NCI-H226 (cell line): Measurements from ENCODE around the gene MEX3A.
"Not testable (repeated sequence)": the region's sequence is repeated elsewhere in the genome, so short reads cannot be mapped to it uniquely, and the experiment has no call there.

Experiments used
- DNase-seq: peaks from one replicate; pipeline ENCODE4 v3.0.0-alpha.2; 2015

MEX3A gene

GRCh38 chr1:156076609-156077429, 5.4 kb downstream of the MEX3A start:
- no peak for DNase-seq

DNA sequence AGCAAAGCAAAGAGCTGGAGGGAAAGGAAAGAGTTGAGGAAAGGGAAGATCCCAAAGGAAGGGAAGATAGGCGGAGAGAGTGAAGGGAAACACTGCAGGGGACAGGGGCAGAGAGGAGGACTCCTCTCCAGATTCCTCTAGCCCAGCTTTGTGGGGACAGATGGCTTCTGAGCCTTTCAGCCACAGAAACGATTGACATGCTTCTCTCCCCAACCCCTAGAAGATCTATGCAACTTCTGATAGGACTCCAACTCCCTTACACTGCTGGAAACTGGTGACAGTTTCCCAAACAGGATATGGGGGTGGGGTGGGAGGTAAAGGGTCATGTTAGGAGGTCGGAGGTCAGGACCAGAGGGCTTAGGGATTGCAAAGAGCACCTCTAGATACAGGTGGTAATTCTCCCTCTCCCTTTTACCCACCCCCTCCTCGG, 6.5 kb downstream of the MEX3A start:
- no peak for DNase-seq

GRCh38 chr1:156075162-156075561, 7.1 kb downstream of the MEX3A start:
- DNase-seq = no peak

DNA sequence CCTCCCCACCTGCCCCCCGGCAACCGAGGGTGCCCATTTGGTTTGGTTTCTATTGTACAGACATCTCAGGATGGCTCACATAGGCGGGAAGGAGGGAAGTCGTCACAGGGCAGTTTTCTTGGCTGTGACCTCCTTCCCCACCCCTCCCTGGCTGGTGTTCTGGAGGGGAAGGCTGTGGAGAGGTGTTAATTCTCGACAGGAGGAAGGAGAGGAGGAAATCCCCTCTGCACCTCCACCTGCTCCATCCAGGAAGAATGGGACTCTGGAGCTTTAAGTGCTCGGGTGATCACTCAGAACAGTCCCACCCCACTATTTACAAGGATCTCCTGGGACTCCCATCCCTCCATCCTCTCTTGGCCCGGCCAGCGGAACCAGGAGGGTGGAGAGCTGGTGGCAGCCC, 7.6 kb downstream of the MEX3A start:
- DNase-seq = no peak

DNA sequence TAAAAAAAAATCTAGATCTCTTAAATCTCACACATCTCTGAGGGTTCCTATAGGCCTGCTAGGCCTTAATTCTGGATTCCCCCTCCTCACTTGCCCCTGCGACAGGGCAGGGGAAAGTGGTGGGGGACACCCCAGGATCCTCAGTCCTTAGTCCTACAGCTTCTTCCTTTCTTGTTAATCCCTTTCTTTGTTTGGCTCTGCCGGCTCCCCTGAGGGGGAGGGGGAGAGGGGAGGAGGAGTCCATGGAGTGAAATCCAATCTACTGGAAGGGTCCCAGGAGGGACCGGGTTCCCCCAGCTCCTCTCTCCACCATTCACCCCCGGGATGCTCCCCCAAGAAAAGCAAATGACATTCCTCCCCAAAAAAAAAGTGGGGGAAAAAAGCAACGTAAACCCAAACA, 8.5 kb downstream of the MEX3A start:
- DNase-seq = no peak

DNA sequence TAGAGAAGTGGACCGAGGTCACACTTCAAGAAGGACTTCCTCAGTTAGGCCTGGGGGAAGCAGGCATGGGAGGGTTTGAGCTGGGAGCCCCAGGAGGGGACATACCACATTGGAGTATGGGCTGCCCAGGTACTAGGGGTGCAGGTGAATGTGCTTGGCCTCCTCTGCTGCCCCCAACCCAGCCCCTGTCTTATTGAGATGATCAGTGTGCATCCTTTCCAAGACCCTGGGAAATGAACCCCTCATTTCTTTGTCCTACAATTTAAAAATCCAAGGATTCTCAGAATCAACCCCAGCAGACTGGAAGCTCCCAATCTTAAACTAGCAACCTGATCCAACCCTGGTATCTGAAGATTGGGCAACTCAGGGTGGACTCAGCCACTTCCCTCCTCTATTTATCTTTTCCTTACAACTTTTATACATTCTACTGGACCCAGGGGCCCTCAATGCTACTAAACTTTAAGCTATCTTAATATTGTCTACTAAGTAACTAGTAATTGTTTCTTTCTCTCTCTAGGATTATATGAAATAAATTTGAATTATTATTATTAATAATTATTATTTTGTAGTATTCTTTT, 9.1 kb downstream of the MEX3A start:
- DNase-seq = no peak

GRCh38 chr1:156072251-156072650, 10.0 kb downstream of the MEX3A start:
- DNase-seq = no peak

DNA sequence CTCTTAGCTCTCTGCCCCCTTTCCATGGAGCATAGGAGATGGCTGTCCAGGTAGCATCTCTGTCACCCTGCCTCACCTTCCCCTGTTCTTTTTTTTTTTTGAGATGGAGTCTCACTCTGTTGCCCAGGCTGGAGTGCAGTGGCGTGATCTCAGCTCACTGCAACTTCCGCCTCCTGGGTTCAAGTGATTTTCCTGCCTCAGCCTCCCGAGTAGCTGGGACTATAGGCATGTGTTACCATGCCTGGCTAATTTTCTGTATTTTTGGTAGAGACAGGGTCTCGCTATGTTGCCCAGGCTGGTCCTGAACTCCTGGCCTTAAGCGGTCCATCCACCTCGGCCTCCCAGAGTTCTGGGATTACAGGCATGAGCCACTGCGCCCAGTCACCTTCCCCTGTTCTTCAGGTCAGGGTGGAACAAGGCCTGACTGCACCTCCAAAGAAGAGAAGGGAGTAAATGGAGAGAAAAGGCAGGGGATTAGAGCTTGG, 10.9 kb downstream of the MEX3A start:
- DNase-seq = not testable (repeated sequence)

DNA sequence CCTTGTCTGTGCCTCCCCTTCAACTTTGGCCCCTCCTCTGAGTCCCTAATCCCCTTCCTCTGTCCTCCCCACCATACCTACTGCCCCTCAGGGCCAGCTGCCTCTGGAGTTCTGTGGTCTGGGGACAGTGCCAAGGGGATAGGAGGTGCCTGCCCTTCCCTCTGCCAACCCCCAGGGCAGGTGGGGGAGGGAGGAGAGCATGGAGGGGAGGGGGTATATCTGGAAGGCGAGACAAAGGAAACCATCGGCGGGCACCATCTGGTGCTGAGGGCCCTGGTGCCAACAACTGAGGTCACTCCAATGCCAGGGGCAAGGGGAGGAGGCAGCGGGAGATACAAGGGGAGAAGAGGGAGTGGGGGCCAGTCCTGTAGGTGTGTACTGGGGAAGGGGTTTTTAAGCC, 11.7 kb downstream of the MEX3A start:
- no peak for DNase-seq

- no peak for DNase-seq
Observed at GRCh38 chr1:156069490-156070455, 12.5 kb downstream of the MEX3A start.

- DNase-seq = no peak
Observed at GRCh38 chr1:156067262-156067661, 15.0 kb downstream of the MEX3A start.

DNA sequence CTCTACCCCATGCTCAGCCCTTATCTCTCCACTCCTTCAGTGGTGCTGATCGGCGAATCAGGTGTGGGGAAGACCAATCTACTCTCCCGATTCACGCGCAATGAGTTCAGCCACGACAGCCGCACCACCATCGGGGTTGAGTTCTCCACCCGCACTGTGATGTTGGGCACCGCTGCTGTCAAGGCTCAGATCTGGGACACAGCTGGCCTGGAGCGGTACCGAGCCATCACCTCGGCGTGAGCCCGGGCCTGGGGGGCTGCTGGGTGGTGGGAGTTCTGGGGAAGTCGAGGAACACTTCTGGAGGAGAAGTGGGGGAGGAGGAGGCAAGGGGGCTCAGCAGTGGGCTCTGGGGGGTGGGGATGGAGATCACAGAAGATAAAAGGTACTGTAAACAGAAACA, 16.4 kb downstream of the MEX3A start:
- no peak for DNase-seq

DNA sequence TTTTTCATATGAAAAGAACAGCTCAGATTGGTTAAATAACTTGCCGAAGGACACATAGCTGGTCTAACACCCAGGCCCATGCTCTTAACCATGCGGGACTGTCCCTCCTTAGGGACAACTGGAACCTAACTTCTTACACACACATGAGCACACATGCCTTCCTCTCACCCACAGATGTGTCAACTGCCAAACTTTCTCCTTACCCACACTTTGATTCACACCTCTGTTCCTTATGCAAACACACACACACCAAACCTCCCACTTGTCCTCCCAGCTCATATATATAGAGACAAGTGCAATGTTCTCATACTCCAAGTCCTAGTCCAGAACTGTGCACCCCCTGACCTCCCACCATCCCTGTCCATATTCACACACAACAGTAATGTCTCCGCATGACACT, 17.1 kb downstream of the MEX3A start:
- no peak for DNase-seq

DNA sequence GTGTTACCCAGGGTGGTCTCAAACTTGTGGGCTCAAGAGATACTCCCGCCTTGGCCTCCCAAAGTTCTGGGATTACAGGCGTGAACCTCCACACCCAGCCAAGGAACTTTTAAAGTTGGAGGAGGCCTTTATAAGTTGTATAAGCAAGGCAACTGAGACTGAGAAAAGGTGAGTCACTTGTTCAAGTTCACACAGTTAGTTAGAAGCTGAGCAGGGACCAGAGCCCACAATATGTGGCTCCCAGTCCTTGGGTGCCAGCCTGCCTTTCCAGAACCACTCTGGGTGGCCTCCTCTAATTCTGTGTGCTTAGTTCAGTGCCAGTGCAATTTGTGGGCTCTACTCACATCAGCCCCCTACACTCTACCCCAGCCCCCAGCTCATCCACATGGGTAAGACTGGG, 17.6 kb downstream of the MEX3A start:
- DNase-seq = no peak

DNA sequence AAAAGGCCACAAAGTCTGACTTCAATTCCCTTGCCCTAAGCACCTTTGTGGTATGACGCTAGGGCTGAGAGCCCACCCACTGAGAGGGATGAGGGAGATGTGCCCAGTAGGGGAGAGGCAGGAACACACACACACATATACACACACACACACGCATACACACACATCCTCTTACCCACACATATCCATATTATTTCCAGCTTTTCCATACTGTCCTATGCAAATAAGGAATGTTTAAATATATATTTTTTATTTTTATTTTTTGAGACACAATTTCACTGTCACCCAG, 18.3 kb downstream of the MEX3A start:
- no peak for DNase-seq

GRCh38 chr1:156062189-156062588, 20.1 kb downstream of the MEX3A start:
- no peak for DNase-seq

GRCh38 chr1:156060937-156061636, 21.2 kb downstream of the MEX3A start, which contains the start of gene RAB25:
Gene RAB25 (plus strand): TSS chr1:156061160. CDS start chr1:156061401, 241 bp downstream.
- no peak for DNase-seq

- DNase-seq = no peak
Observed at GRCh38 chr1:156056326-156056849, 25.9 kb downstream of the MEX3A start.

DNA sequence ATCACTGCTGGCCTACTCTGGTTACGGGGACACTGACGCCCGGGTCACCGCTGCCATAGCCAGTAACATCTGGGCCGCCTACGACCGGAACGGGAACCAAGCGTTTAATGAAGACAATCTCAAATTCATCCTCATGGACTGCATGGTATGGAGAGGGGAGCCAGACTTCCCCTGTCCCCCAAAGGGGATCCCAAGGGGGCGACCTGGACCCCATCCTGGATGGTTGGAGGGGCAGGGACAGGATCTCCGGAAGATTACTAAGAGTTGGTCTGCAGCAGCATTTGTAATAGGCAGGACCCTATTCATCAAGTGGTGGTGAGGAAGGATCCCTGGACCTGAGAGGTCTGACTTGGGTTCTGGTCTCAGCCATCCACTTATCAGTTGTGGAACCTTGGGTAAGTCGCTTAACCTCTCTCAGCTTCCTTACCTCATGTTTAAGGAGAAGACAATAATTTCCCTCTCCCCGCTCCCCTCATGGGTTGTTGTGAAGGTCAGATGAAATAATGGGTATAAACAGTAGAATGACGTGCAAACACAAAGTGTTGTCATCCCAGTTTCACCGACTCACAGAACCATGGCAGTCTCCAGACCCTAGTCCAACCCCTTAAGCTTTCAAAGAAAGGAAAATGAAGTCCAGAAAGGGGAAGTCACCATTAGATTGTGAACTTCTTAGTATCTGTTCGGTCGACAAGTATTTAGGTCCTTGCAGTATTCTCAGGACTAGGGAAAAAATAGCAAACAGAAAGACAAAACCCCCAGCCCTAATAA, 26.8 kb downstream of the MEX3A start:
- no peak for DNase-seq

- DNase-seq = peak; percentile 95
Observed at GRCh38 chr1:156054500-156055280, 27.6 kb downstream of the MEX3A start, which contains the start of gene LAMTOR2. Gene LAMTOR2 (plus strand): TSS chr1:156054782. CDS start chr1:156054890, 108 bp downstream.
